ENCODE results near the gene HDGF.

Gene HDGF

GRCh38 chr1:156745881-156746280 lies 5.6 kb downstream of the HDGF start:
- peak overlapping the region; percentile 63 for H3K4me3 ChIP-seq (ENCODE audit: low read depth, low read length)
- no peak for TF ChIP-seq CTCF (IDR thresholded peaks at IDR 0.05; ENCODE audit: low read depth, low read length)

GRCh38 chr1:156744786-156745419 lies 6.6 kb downstream of the HDGF start:
- no peak overlapping the region for H3K4me3 ChIP-seq (ENCODE audit: low read depth, low read length)
- TF ChIP-seq CTCF (IDR thresholded peaks at IDR 0.05; ENCODE audit: low read depth, low read length), result no peak

- TF ChIP-seq CTCF (IDR thresholded peaks at IDR 0.05; ENCODE audit: low read depth, low read length), result no peak
- H3K4me3 ChIP-seq (ENCODE audit: low read depth, low read length), result no peak overlapping the region
Measured at GRCh38 chr1:156744344-156744743, 7.1 kb downstream of the HDGF start.

- H3K4me3 ChIP-seq (ENCODE audit: low read depth, low read length), result no peak overlapping the region
- TF ChIP-seq CTCF (IDR thresholded peaks at IDR 0.05; ENCODE audit: low read depth, low read length), result no peak
Measured at GRCh38 chr1:156743367-156744302, 7.8 kb downstream of the HDGF start.

- no peak overlapping the region for H3K4me3 ChIP-seq (ENCODE audit: low read depth, low read length)
- TF ChIP-seq CTCF (IDR thresholded peaks at IDR 0.05; ENCODE audit: low read depth, low read length), result no peak
Measured at GRCh38 chr1:156742801-156743200, 8.7 kb downstream of the HDGF start.

GRCh38 chr1:156742017-156742416 lies 9.5 kb downstream of the HDGF start:
- no peak overlapping the region for H3K4me3 ChIP-seq (ENCODE audit: low read depth, low read length)

More at GRCh38 chr1:156742017-156742416, 9.5 kb downstream of the HDGF start:
- TF ChIP-seq CTCF (IDR thresholded peaks at IDR 0.05; ENCODE audit: low read depth, low read length), result no peak

Measured in WI38 (cell line).